ENCODE results near the gene CDON. TPM values are rescaled to one million over a fixed set of nuclear protein-coding genes. Genes with fewer than 3 reads are reported as not detected.

CDON gene
- total RNA-seq, 3 donors from 2014 or later (not counting 1 experiment from before 2014, with no cell fraction given) = 0.25 to 0.38 TPM; not detected in 1

DNA sequence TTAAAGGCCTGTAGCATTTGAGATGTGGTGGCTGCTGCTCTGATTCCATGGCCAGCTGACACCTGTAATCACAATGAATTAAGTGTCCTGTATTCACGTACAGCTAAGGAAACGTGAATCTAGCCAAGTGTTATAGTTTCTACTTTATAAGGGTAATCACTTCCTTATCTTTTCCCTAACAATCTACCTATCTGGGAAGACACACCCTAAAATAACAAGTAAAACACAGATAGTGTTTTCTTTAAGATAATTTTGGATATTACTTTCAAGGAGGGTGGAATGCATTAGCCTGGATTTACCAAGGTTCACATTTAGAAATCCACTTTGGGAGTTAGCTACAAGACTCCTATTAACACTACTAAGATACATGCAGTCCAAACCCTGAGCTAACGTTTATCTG is 11.5 kb downstream of the CDON start:
- DNase-seq = no peak
- Mint-ChIP-seq H3K4me3 (no peak overlapping the region), H3K27me3 (ENCODE audit: low read depth in 2 of 2) (peaks cover 22 to 35% of the 10 kb centered on the region in 2 donors), H3K4me1 (no peaks in the 10 kb centered on the region), H3K36me3 (no peaks in the 10 kb centered on the region), H3K9me3 (no peaks in the 10 kb centered on the region), H3K27ac (no peak overlapping the region)
- H3K4me1 ChIP-seq (ENCODE audit: control insufficient read depth, insufficient read depth, low read length) = no peaks in the 10 kb centered on the region
- H3K27me3 ChIP-seq (ENCODE audit: control insufficient read depth, insufficient read depth, low read length) = no peaks in the 10 kb centered on the region
- intact Hi-C loops (cut with micrococcal nuclease) = no loop called here
- no peak overlapping the region for H3K27ac ChIP-seq (ENCODE audit: low read length)
- WGBS (ENCODE audit: insufficient coverage) = 73% methylated on average over 1 of the region's 3 CpGs
- H3K4me3 ChIP-seq (ENCODE audit: low read length) = no peak overlapping the region
- H3K36me3 ChIP-seq (ENCODE audit: control insufficient read depth, insufficient read depth, low read length) = no peaks in the 10 kb centered on the region
- no peak for ATAC-seq
- TF ChIP-seq, protein P1, sequence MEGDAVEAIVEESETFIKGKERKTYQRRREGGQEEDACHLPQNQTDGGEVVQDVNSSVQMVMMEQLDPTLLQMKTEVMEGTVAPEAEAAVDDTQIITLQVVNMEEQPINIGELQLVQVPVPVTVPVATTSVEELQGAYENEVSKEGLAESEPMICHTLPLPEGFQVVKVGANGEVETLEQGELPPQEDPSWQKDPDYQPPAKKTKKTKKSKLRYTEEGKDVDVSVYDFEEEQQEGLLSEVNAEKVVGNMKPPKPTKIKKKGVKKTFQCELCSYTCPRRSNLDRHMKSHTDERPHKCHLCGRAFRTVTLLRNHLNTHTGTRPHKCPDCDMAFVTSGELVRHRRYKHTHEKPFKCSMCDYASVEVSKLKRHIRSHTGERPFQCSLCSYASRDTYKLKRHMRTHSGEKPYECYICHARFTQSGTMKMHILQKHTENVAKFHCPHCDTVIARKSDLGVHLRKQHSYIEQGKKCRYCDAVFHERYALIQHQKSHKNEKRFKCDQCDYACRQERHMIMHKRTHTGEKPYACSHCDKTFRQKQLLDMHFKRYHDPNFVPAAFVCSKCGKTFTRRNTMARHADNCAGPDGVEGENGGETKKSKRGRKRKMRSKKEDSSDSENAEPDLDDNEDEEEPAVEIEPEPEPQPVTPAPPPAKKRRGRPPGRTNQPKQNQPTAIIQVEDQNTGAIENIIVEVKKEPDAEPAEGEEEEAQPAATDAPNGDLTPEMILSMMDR (IDR thresholded peaks at IDR 0.05) = no peak
- no peaks in the 10 kb centered on the region for H3K9me3 ChIP-seq (ENCODE audit: control insufficient read depth, insufficient read depth, low read length)

DNA sequence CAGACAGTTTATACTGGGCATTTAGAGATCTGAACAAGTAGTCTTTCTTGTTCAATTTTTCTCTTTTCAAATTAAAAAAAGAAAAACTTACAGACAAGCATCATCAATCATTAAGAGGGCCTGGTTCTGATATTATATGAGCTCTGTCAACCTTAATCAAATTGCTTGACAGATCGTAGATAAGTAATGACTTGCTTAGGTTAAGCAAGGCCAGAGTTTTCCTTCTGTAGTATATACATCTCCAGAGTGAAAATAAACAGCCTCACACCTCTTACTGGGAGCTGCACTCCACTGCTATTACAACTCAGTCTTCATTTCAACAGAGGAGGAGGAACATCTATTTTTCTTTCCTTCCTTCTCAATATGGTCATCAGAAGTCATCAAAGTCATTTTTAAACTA is 13.5 kb downstream of the CDON start:
- no peak overlapping the region for H3K27ac ChIP-seq (ENCODE audit: low read length)
- no peaks in the 10 kb centered on the region for H3K4me1 ChIP-seq (ENCODE audit: control insufficient read depth, insufficient read depth, low read length)
- no peaks in the 10 kb centered on the region for H3K9me3 Mint-ChIP-seq
- ATAC-seq (no peak), DNase-seq (no peak)
- no peaks in the 10 kb centered on the region for H3K4me1 Mint-ChIP-seq
- 78% methylated on average over 1 of the region's 1 CpG for WGBS (ENCODE audit: insufficient coverage)
- peaks cover 12 to 22% of the 10 kb centered on the region in 2 donors for H3K27me3 Mint-ChIP-seq (ENCODE audit: low read depth in 2 of 2)
- intact Hi-C loops (cut with micrococcal nuclease) = no loop called here
- H3K9me3 ChIP-seq (ENCODE audit: control insufficient read depth, insufficient read depth, low read length) = no peaks in the 10 kb centered on the region
- no peaks in the 10 kb centered on the region for H3K27me3 ChIP-seq (ENCODE audit: control insufficient read depth, insufficient read depth, low read length)
- H3K27ac Mint-ChIP-seq = no peak overlapping the region
- H3K4me3 Mint-ChIP-seq = no peak overlapping the region
- no peaks in the 10 kb centered on the region for H3K36me3 Mint-ChIP-seq
- H3K4me3 ChIP-seq (ENCODE audit: low read length) = no peak overlapping the region
- TF ChIP-seq, protein P1 (IDR thresholded peaks at IDR 0.05) = no peak
- no peaks in the 10 kb centered on the region for H3K36me3 ChIP-seq (ENCODE audit: control insufficient read depth, insufficient read depth, low read length)

DNA sequence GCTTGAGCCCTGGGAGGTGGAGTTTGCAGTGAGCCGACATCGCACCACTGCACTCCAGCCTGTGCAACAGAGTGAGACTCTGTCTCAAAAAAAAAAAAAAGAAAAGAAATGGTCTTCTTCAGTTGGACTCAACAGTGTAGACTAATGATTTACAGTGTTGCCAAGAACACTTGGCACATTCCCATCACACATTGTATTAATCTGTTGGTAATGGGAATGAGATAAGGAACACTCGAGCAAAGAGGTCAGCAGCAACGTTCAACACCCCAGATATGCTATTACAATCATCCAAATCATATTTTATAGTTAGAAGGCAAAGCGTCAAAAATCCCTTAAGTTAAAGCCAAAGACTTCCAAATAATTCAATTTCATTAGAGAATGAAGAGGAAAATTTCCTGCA is 14.5 kb downstream of the CDON start:
- Mint-ChIP-seq H3K27ac (no peak overlapping the region), H3K27me3 (ENCODE audit: low read depth in 2 of 2) (peaks cover 12 to 27% of the 10 kb centered on the region in 2 donors), H3K9me3 (no peaks in the 10 kb centered on the region), H3K36me3 (no peaks in the 10 kb centered on the region), H3K4me1 (no peaks in the 10 kb centered on the region), H3K4me3 (no peak overlapping the region)
- WGBS (ENCODE audit: insufficient coverage) = no CpG with 5 or more reads among the region's 5 CpGs
- TF ChIP-seq, protein P1 (IDR thresholded peaks at IDR 0.05) = no peak
- Histone ChIP-seq H3K4me3 (ENCODE audit: low read length) (no peak overlapping the region), H3K36me3 (ENCODE audit: control insufficient read depth, insufficient read depth, low read length) (no peaks in the 10 kb centered on the region), H3K4me1 (ENCODE audit: control insufficient read depth, insufficient read depth, low read length) (no peaks in the 10 kb centered on the region), H3K27me3 (ENCODE audit: control insufficient read depth, insufficient read depth, low read length) (no peaks in the 10 kb centered on the region), H3K9me3 (ENCODE audit: control insufficient read depth, insufficient read depth, low read length) (no peaks in the 10 kb centered on the region), H3K27ac (ENCODE audit: low read length) (no peak overlapping the region)
- ATAC-seq (no peak), DNase-seq (no peak)
- intact Hi-C loops (cut with micrococcal nuclease) = no loop called here

DNA sequence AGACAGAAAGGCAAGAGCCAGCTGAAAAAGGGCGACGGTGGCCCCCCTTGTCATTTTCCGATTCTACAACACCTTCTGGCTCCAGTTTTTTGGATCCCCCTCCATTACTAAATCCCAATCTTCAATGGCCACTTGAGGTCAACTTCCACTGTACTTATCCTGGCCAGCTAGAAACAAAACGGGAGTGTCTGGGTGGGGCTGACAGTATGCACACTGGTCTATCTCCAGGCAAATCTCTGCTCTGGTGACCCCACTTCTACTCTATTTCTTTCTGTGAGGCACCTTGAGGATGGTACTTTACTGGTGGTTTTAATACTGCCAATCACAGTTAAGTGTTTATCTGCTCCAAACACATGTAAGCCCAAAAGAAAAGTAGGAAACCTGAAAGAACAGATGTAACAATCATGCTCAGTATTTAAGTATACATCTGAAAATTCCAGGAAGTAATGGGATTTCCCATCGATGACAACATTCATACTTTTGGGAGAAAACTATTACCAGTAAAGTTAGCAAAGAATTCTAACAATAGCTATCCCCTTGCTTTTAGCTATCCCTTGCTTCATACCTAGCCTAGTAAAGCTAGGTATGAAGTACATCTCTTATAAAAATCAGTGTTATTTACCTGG is 16.0 kb downstream of the CDON start:
- TF ChIP-seq, protein P1 (IDR thresholded peaks at IDR 0.05) = no peak
- no peaks in the 10 kb centered on the region for H3K36me3 ChIP-seq (ENCODE audit: control insufficient read depth, insufficient read depth, low read length)
- Mint-ChIP-seq H3K9me3 (no peaks in the 10 kb centered on the region), H3K4me3 (no peak overlapping the region), H3K27me3 (ENCODE audit: low read depth in 2 of 2) (peaks cover 12 to 27% of the 10 kb centered on the region in 2 donors), H3K27ac (no peak overlapping the region), H3K36me3 (no peaks in the 10 kb centered on the region), H3K4me1 (no peaks in the 10 kb centered on the region)
- DNase-seq = no peak
- WGBS (ENCODE audit: insufficient coverage) = 89% methylated on average over 4 of the region's 5 CpGs
- no peaks in the 10 kb centered on the region for H3K27me3 ChIP-seq (ENCODE audit: control insufficient read depth, insufficient read depth, low read length)
- H3K9me3 ChIP-seq (ENCODE audit: control insufficient read depth, insufficient read depth, low read length) = no peaks in the 10 kb centered on the region
- intact Hi-C loops (cut with micrococcal nuclease) = no loop called here
- H3K4me1 ChIP-seq (ENCODE audit: control insufficient read depth, insufficient read depth, low read length) = no peaks in the 10 kb centered on the region
- H3K27ac ChIP-seq (ENCODE audit: low read length) = no peak overlapping the region
- ATAC-seq = no peak
- H3K4me3 ChIP-seq (ENCODE audit: low read length) = no peak overlapping the region

Measured in natural killer cell (primary cell).